Mesenchymal stem cell (in vitro differentiated cells and primary cell): ENCODE results near the gene IP6K2.

Experiments used
- DNase-seq: peaks from one replicate; pipeline ENCODE4 v3.0.0-alpha.2; 2013
- H2AFZ ChIP-seq: one replicate; pipeline ENCODE4 v1.6.1; 2013; ENCODE audit warnings: low read depth, mild to moderate bottlenecking, control low read depth, inconsistent platforms, low read length, moderate library complexity
- H2AK5ac ChIP-seq: 2 replicates; pipeline ENCODE4 v1.6.1; 2013; ENCODE audit warnings: low read length, moderate library complexity, mild to moderate bottlenecking, inconsistent platforms; ENCODE audit not compliant: severe bottlenecking
- H2BK120ac ChIP-seq: one replicate; pipeline ENCODE4 v1.6.1; 2013; ENCODE audit warnings: low read depth, mild to moderate bottlenecking, inconsistent platforms, low read length, moderate library complexity
- H2BK12ac ChIP-seq, 2 experiments: one replicate each; pipeline ENCODE4 v1.6.1; 2013; ENCODE audit warnings: inconsistent platforms in 2 of 2, low read length in 2 of 2, mild to moderate bottlenecking in 2 of 2, moderate library complexity in 2 of 2, control low read depth in 1 of 2
- H2BK15ac ChIP-seq: one replicate; pipeline ENCODE4 v1.6.1; 2013; ENCODE audit warnings: mild to moderate bottlenecking, low read depth, inconsistent platforms; ENCODE audit not compliant: poor library complexity, severe bottlenecking
- H2BK5ac ChIP-seq: 2 replicates; pipeline ENCODE4 v1.6.1; 2013; ENCODE audit warnings: low read depth, mild to moderate bottlenecking, low read length, control low read depth, inconsistent platforms; ENCODE audit not compliant: poor library complexity, severe bottlenecking
- H3K14ac ChIP-seq, 2 experiments: one replicate each; pipeline ENCODE4 v1.6.1; 2013; ENCODE audit warnings: inconsistent platforms in 2 of 2, low read length in 2 of 2, control low read depth in 1 of 2, mild to moderate bottlenecking in 1 of 2, moderate library complexity in 1 of 2
- H3K18ac ChIP-seq, 2 experiments: one replicate each; pipeline ENCODE4 v1.6.1; 2013; ENCODE audit warnings: inconsistent platforms in 2 of 2, low read length in 2 of 2, control low read depth in 1 of 2, low read depth in 1 of 2, mild to moderate bottlenecking in 1 of 2
- H3K23ac ChIP-seq, 2 experiments: one replicate each; pipeline ENCODE4 v1.6.1; 2013; ENCODE audit warnings: inconsistent platforms in 2 of 2, low read length in 2 of 2, mild to moderate bottlenecking in 2 of 2, moderate library complexity in 2 of 2, control low read depth in 1 of 2
- H3K27ac ChIP-seq: 2 replicates; pipeline ENCODE4 v1.5.1; 2013; ENCODE audit warnings: mild to moderate bottlenecking, moderate library complexity, low read length, control low read depth, inconsistent platforms; ENCODE audit not compliant: poor library complexity, severe bottlenecking
- H3K27me3 ChIP-seq, 2 experiments: 2 replicates each; pipeline versions ENCODE4 v1.6.1 to v1.7.0; 2013; ENCODE audit warnings: low read length in 2 of 2, mild to moderate bottlenecking in 2 of 2, moderate library complexity in 2 of 2, control low read depth in 1 of 2, inconsistent platforms in 1 of 2; ENCODE audit not compliant: control insufficient read depth in 1 of 2, insufficient read depth in 1 of 2
- H3K36me3 ChIP-seq, 2 experiments: 2 replicates each; pipeline versions ENCODE4 v1.6.1 to v1.7.0; 2013; ENCODE audit warnings: low read length in 2 of 2, control low read depth in 1 of 2, inconsistent platforms in 1 of 2, low read depth in 1 of 2, mild to moderate bottlenecking in 1 of 2; ENCODE audit not compliant: insufficient read depth in 2 of 2, control insufficient read depth in 1 of 2
- H3K4ac ChIP-seq, 2 experiments: one replicate each; pipeline ENCODE4 v1.6.1; 2013; ENCODE audit warnings: inconsistent platforms in 2 of 2, low read length in 2 of 2, mild to moderate bottlenecking in 2 of 2, moderate library complexity in 2 of 2, control low read depth in 1 of 2, low read depth in 1 of 2
- H3K4me1 ChIP-seq: 2 replicates; pipeline ENCODE4 v1.6.1; 2013; ENCODE audit warnings: low read depth, low read length, control low read depth; ENCODE audit not compliant: control insufficient read depth, insufficient read depth
- H3K4me2 ChIP-seq: 2 replicates; pipeline ENCODE4 v1.6.1; 2013; ENCODE audit warnings: low read length, mild to moderate bottlenecking, inconsistent platforms; ENCODE audit not compliant: poor library complexity, severe bottlenecking
- H3K4me3 ChIP-seq, 2 experiments: 2 replicates each; pipeline versions ENCODE4 v1.5.1 to v1.7.0; 2013; ENCODE audit warnings: low read length in 2 of 2, mild to moderate bottlenecking in 2 of 2, control low read depth in 1 of 2, low read depth in 1 of 2; ENCODE audit not compliant: insufficient read depth in 1 of 2
- H3K79me1 ChIP-seq: replicated peaks from 2 replicates; pipeline ENCODE4 v1.6.1; 2013; ENCODE audit warnings: mild to moderate bottlenecking, control low read depth, low read length, inconsistent platforms; ENCODE audit not compliant: poor library complexity, severe bottlenecking
- H3K9ac ChIP-seq: 2 replicates; pipeline ENCODE4 v1.7.0; 2013; ENCODE audit warnings: mild to moderate bottlenecking, low read length, moderate library complexity
- H3K9me3 ChIP-seq: 2 replicates; pipeline ENCODE4 v1.7.0; 2013; ENCODE audit warnings: mild to moderate bottlenecking, low read length; ENCODE audit not compliant: control insufficient read depth
- H4K8ac ChIP-seq: one replicate; pipeline ENCODE4 v1.6.1; 2013; ENCODE audit warnings: inconsistent platforms, mild to moderate bottlenecking, low read length, moderate library complexity
- H4K91ac ChIP-seq: one replicate; pipeline ENCODE4 v1.6.1; 2013; ENCODE audit warnings: mild to moderate bottlenecking, low read length, inconsistent platforms
- WGBS: methylation state at CpG from one replicate; pipeline ENCODE4 v1.1.7; 2013; ENCODE audit warnings: mixed read lengths; 5-methylcytosine and 5-hydroxymethylcytosine counted together

Gene IP6K2

DNA sequence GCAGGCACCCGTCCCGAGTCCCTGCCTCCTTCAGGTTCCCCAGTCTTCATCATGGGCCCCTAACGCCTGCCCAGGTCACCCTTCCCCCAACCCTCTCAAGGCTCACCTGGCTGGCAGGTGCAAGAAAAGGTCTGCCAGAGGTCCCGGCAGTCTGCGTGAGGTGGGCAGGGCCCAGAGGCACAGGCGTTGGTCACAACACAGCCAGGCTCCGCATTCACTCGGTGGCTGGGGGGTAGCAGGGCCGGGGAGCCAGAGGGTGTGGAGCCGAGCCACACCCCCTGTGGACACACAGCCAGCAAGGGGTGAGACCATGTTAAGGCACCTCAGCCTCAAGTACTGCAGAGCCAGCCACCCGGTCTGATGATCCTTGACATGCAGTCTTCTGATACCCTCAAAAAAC is 65.2 kb downstream of the IP6K2 start:
- Histone ChIP-seq H2BK12ac (no peak overlapping the region), H3K9ac (no peak overlapping the region), H3K23ac (no peak overlapping the region), H2AK5ac (no peak overlapping the region), H3K36me3 (peaks cover 0 to 8% of the 10 kb centered on the region in 2 experiments), H3K4ac (no peak overlapping the region), H3K4me1 (peaks cover 15% of the 10 kb centered on the region), H2BK120ac (no peak overlapping the region), H2BK5ac (no peak overlapping the region), H3K27ac (no peak overlapping the region), H3K9me3 (no peaks in the 10 kb centered on the region), H3K18ac (no peak overlapping the region), H2BK15ac (peak overlapping the region; percentile 36), H2AFZ (no peak overlapping the region), H3K14ac (no peak overlapping the region), H3K27me3 (peaks cover 0 to 21% of the 10 kb centered on the region in 2 experiments), H4K91ac (no peak overlapping the region), H4K8ac (no peak overlapping the region), H3K4me3 (no peak overlapping the region), H3K4me2 (no peak overlapping the region), H3K79me1 (no peaks in the 10 kb centered on the region)
- DNase-seq, result no peak
- 89% methylated on average over 11 of the region's 11 CpGs for WGBS

GRCh38 chr3:48650723-48651122 is 66.3 kb downstream of the IP6K2 start:
- no peaks in the 10 kb centered on the region for H3K79me1 ChIP-seq
- no peak overlapping the region for H2BK120ac ChIP-seq
- WGBS, result 95% methylated on average over 12 of the region's 12 CpGs
- H2AFZ ChIP-seq, result no peak overlapping the region
- no peak overlapping the region for H3K4me3 ChIP-seq
- DNase-seq, result no peak
- H3K9ac ChIP-seq, result no peak overlapping the region
- H3K23ac ChIP-seq, result no peak overlapping the region
- peaks cover 0 to 27% of the 10 kb centered on the region in 2 experiments for H3K27me3 ChIP-seq
- H4K91ac ChIP-seq, result no peak overlapping the region
- no peak overlapping the region for H3K27ac ChIP-seq
- no peak overlapping the region for H3K14ac ChIP-seq
- no peak overlapping the region for H4K8ac ChIP-seq
- no peak overlapping the region for H2AK5ac ChIP-seq
- H3K4ac ChIP-seq, result no peak overlapping the region
- no peak overlapping the region for H2BK5ac ChIP-seq
- H3K36me3 ChIP-seq, result peaks cover 0 to 4% of the 10 kb centered on the region in 2 experiments
- no peak overlapping the region for H3K18ac ChIP-seq
- peaks cover 6% of the 10 kb centered on the region for H3K4me1 ChIP-seq
- no peak overlapping the region for H3K4me2 ChIP-seq
- no peak overlapping the region for H2BK15ac ChIP-seq
- no peaks in the 10 kb centered on the region for H3K9me3 ChIP-seq
- no peak overlapping the region for H2BK12ac ChIP-seq

GRCh38 chr3:48648188-48648850 is 68.7 kb downstream of the IP6K2 start:
- H2BK120ac ChIP-seq, result no peak overlapping the region
- H2AK5ac ChIP-seq, result no peak overlapping the region
- no peak for DNase-seq
- H3K27ac ChIP-seq, result no peak overlapping the region
- H4K91ac ChIP-seq, result no peak overlapping the region
- H2BK12ac ChIP-seq, result no peak overlapping the region
- H2BK5ac ChIP-seq, result no peak overlapping the region
- peaks cover 0 to 6% of the 10 kb centered on the region in 2 experiments for H3K36me3 ChIP-seq
- H3K4ac ChIP-seq, result no peak overlapping the region
- H3K79me1 ChIP-seq, result no peaks in the 10 kb centered on the region
- no peak overlapping the region for H4K8ac ChIP-seq
- no peak overlapping the region for H3K14ac ChIP-seq
- H3K18ac ChIP-seq, result no peak overlapping the region
- H3K4me1 ChIP-seq, result peaks cover 2% of the 10 kb centered on the region
- H3K4me2 ChIP-seq, result no peak overlapping the region
- H2AFZ ChIP-seq, result no peak overlapping the region
- H3K27me3 ChIP-seq, result peaks cover 0 to 19% of the 10 kb centered on the region in 2 experiments
- H3K23ac ChIP-seq, result no peak overlapping the region
- no peaks in the 10 kb centered on the region for H3K9me3 ChIP-seq
- no peak overlapping the region for H3K9ac ChIP-seq
- no peak overlapping the region for H2BK15ac ChIP-seq
- no peak overlapping the region for H3K4me3 ChIP-seq
- 92% methylated on average over 15 of the region's 15 CpGs for WGBS

DNA sequence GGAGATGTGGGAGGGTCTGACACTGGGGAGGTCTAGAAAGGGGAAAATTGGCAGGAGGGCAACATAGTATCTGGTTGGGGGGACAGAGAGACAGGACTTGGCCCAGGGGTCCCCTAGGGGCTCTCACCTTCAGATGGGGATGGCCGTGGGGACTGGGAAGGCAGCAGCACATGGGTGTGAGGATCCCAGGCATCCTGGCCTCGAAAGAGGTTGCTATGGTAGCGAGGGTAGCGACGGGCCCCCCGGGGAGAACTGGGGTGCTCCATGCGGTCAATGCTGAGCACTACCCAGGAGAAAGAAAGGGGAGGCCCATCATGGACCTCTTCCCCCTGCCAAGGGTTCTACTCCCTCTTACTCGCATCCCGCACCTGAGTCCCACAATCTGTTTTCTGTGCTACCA is 69.3 kb downstream of the IP6K2 start:
- Histone ChIP-seq H2BK120ac (no peak overlapping the region), H3K4me2 (no peak overlapping the region), H2AK5ac (no peak overlapping the region), H3K9ac (no peak overlapping the region), H3K4ac (no peak overlapping the region), H3K4me1 (peaks cover 2% of the 10 kb centered on the region), H2BK15ac (no peak overlapping the region), H3K27ac (no peak overlapping the region), H3K9me3 (no peaks in the 10 kb centered on the region), H3K27me3 (peaks cover 0 to 23% of the 10 kb centered on the region in 2 experiments), H2AFZ (no peak overlapping the region), H3K18ac (no peak overlapping the region), H2BK5ac (no peak overlapping the region), H2BK12ac (no peak overlapping the region), H4K91ac (no peak overlapping the region), H3K79me1 (no peaks in the 10 kb centered on the region), H4K8ac (no peak overlapping the region), H3K4me3 (no peak overlapping the region), H3K14ac (no peak overlapping the region), H3K23ac (no peak overlapping the region), H3K36me3 (peaks cover 0 to 11% of the 10 kb centered on the region in 2 experiments)
- WGBS, result 95% methylated on average over 9 of the region's 9 CpGs
- DNase-seq, result no peak
